GM19455 (cell line): Measurements from ENCODE around the gene ULK4.

Experiments
- ATAC-seq: cut with Tn5 transposase; IDR thresholded peaks from one replicate; pipeline ENCODE4 v1.9.1; 2021; ENCODE audit not compliant: unreplicated experiment

ULK4 gene

DNA sequence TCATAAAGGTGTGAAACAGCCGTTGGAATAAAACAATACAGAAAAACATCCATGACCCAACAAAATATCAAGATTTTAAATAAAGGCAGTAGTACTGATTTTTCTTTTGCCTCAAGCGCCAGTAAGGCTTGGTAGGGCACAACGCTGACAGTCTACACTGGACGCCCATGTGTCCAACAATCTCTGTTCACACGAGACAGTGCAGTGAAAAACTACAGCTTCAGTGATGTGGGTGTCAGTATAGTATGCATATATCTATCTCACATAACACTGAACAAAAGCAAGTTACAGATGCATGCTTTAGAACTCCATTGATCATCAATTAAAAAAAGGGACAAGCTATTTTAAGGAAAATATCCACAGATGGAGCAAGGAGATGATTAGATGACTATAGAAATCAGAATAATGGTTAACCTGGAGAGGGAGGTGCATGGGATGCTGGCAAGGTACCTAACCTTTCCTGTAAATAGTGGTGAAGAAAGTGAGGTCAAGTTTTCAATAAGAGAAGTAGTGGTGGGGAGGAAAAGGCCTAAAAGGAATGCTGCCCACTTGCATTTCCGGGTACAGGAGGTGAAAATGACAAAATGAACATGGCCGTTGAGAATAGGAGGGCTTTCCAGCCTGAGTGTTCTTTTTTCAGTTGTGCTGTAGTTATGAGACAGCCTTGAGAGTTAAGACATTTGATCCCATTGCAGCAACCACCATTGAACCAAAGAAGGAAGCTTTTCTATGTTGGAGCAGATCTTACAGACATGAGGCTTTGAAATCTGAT is 719.9 kb downstream of the ULK4 start:
- no peak for ATAC-seq

DNA sequence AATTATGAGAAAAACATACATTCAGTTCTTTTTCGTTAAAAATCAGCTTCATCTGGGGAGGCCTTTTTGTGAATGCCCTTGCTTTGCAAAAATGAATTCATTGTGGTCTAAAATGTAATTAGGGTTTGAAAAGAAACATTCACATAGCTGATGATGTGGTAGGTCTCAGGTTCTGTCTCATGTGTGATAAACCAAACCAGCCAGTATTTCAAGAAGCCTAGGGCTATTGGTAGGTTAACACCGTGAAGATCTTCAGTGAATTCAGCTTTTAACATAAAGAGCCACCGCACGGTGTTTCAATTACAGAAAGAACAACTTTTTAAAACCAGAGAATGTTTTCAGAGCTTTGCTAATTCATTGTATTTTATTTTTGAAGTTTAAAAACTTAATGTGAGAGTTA is 720.7 kb downstream of the ULK4 start:
- ATAC-seq: no peak

DNA sequence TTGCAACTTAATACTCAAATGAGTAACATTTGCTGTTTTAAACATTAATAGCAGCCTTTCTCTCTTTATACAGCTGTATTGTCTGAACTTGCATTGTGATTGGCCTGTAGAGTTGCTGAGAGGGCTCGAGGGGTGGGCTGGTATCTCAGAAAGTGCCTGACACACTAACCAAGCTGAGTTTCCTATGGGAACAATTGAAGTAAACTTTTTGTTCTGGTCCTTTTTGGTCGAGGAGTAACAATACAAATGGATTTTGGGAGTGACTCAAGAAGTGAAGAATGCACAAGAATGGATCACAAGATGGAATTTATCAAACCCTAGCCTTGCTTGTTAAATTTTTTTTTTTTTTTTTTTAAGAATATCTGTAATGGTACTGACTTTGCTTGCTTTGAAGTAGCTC is 722.3 kb downstream of the ULK4 start:
- ATAC-seq: no peak

DNA sequence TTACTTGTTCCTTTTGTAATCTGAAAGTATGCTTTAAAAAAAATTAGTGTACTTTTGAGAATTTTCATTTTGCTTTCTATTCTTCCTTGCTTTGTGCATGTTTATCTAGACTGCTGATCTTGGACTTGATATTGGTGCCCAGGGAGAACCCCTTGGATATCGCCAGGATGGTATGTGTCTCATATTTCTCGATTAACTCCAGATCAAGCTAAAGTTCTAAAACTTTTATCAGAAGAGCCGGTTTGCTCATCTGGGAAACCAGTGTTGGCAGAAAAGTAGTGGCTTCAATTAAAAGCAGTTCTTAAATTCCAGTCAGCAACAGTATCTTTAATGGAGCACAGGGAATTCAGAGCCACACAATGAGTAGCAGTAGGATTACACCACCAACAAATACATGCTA is 724.0 kb downstream of the ULK4 start:
- no peak for ATAC-seq

DNA sequence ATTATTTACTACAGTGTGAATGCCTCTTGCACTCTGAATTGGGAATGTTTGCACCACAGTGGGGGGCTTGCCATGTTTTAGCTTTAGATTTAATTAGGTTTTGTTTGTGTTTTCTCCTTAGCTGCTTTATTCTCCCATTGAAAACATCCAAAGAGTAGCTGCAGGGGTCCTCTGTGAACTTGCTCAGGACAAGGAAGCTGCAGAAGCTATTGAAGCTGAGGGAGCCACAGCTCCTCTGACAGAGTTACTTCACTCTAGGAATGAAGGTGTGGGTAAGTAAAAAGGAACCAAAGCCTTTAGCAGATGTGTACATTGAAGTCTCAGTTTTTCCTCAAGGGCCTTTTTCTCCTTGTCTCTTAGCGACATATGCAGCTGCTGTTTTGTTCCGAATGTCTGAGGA is 725.7 kb downstream of the ULK4 start:
- ATAC-seq: no peak

DNA sequence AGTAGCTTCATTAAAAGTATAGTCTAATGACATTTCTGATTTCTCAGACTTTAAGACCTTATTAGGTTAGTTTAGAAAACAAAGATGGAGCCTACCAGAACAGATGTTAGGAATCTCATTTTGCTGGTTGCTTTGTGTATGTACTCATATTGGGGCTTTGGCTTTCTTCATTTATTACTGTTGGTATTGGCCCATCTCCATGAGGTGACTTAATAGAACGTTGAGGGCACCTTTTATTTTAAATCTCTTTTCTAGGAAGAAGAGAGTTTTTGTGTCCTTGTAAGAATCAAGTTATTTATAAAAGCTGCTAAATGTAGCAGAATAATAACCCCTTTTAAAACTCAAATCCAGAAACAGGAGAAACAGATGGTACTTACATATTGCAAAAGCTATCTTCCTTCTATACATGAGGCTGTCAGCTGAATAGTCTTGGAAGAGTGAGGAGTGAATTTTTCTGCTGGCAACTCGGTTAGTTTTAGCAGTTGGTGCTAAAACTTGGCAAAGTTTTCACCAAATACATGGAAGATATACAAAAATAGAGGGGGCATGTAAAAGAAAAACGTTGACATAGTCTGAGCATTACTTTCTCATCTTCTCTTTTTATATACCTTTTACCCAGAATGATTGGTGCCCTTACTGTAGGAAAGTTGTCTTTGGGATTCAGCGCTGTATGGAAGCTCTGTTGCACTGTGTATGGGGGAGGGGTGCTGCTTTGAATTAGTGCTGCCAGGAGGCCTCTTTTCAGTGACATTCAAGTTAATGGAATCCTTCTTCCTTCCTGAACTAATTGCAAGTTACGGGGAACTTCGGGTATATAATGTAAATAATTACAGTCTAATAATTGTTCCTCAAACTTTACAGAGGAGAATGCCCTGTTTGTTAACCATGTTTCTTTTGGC is 726.8 kb downstream of the ULK4 start:
- ATAC-seq: no peak

DNA sequence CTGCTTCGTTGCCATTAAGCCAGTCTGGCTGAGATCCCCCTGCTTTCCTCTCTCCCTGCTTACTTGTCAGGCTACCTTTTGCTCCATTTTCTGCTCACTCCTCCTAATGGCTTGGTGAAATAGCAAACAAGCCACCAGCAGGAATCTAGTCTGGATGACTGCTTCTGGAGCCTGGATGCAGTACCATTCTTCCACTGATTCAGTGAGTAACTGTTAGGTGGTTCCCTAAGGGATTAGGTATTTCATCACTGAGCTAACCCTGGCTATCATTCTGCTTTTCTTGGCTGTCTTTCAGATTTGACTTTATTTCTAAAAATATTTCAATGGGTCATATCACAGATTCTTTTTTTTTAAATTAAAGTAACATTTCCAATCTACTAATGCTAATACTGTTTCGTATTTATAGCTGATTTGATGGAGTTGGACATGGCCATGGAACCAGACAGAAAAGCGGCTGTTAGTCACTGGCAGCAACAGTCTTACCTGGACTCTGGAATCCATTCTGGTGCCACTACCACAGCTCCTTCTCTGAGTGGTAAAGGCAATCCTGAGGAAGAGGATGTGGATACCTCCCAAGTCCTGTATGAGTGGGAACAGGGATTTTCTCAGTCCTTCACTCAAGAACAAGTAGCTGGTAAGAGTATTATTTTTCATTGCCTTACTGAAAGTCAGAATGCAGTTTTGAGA is 737.6 kb downstream of the ULK4 start:
- ATAC-seq: no peak

DNA sequence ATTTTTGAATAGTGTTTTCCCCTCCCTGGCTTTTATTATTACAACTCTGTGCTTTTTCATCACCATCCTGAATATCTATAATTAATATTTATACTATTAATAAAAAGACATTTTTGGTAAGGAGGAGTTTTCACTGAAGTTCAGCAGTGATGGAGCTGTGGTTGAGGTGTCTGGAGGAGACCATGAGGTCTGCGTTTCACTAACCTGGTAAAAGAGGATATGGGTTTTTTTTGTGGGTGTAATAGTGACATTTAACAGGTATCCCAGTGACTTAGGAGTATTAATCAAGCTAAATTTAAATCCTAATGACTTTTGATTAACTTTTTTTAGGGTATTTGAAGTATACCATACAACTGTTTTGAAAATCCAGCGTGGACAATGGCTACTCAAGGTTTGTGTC is 738.2 kb downstream of the ULK4 start:
- no peak for ATAC-seq

DNA sequence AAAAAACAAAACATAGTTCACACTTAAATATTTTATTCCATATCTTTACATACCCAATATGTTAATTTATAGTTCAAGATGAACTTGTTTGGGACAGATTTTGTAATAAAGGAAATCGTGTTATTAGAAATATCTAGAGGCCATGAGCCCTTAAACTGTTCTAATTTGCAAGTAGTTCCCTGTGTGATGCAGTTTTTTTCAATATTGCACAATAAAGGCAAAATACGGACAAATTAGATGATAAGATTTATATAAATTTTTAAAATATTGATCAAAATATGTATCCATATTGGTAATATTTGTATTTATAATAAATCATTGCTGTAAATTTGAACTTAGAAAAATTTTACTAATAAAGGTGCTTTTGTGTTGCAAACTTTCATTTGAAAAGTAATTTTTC is 738.8 kb downstream of the ULK4 start:
- no peak for ATAC-seq

DNA sequence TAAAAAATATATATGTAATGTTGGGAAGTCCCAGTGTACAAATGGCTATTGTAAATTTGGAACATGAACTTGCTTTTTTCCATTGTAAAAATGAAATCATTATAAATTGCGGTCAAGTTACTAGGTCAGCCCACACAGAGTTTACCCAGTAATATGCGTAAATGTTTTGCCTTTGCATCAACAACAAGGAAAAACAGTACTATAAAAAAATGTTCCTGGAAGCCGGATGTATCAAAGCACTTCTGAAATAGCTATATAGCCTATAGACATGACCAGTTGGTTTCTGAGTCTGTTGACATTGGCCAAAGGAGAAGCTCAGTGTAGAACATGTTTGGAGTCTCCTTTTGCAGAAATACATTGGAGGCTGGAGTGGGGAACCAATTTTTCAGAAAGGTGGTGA is 739.4 kb downstream of the ULK4 start:
- no peak for ATAC-seq

DNA sequence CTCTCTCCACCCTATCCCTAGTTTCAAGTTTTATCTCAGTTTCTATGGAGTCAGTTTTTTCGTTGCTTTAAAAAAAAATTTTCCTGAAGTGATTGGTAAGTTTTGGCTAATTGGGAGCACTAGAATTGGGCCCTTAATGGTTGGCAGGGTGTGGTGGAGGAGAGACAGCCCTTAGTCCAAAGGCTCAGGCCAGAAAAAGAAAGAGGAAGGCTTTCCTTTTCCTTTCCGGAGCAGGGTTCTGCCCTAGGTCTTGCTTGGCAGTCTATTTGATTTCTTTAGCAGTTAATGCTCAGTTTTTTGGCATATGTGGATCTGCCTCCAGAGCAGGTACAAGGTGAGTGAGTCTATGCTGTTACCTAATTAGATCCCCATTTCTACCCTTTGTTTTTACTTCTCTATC is 739.9 kb downstream of the ULK4 start:
- ATAC-seq: no peak

DNA sequence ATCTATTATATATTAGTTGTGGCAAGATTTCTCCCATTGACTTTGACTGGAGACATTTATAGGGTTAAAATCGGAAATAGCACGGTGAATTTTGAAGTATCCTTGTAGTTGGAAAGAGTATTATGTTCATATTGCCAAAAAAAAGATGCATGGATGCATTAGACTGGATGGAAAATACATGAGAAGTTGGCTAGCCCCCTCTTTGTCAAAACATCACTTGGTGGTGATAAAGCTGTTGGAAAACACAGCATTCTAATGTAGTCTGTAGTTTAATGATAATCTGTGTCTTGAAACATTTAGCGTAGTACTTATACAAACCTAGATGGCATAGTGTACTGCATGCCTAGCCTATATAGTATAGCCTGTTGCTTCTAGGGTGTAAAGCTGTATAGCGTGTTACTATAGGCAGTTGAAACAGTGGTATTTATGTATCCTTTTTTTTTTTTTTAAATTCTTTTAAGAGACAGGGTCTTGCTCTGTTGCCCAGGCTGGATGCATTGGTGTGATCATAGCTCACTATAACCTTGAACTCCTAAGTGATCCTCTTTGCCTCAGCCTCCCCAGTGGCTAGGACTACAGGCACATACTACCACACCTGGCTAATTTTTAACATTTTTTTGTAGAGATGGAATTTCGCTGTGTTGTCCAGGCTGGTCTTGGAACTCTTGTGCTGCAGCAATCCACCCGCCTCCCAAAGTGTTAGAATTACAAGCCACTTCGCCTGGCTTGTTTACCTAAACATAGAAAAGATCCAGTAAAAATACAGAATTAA is 740.8 kb downstream of the ULK4 start:
- no peak for ATAC-seq

DNA sequence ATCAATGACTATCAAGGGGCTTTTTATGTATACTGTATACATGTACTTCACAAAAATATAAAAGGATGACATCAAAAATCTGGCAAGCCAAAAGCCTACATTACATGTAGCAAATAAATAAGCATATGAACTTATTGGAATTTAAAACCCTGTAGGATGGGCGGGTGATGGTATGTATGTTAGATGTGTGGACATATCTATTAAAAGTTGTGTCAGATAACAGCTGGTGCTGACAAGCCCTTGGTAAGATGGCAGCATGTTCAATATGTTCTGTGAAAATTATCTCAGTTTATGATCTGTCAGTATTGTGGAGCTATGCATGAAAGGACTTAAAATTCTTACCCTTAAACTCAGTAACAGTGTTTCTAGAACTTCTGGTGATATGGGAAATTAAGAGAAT is 742.5 kb downstream of the ULK4 start:
- ATAC-seq: no peak

DNA sequence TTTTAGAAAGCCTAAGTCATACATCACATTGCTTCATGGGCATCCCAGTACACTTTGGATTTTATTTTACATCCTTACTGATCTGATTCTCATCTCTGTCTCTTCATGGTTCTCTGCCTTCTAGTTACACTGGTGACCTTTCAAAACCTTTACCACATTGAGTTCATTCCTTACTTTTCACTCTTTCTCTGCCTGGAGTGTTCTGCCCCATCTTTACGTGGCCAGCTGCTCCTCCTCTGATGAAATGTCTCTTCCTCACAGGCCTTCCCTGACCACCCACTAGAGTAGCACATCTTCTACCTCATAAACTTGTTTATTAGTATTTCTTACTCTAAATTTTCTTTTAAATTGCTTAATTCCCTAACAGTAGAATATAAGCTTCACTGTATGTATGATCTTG is 744.9 kb downstream of the ULK4 start:
- ATAC-seq: no peak

DNA sequence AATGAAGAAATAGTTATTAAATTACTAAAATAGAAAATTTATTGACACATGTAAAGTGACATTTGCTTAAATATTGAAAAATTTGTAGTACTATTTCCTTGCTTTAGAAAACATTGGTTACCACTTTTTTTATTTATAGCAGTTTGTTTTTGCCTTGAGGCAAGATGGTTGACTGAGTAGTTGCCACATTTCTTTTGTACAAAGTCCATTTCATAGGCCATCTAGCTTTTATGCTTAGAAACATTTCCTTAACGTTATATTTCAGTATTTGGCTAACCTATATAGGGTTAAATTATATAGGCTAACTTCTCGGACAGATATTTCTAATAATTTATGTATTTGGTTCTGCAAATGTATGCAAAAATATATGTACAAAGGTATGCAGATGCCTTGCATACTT is 745.5 kb downstream of the ULK4 start:
- ATAC-seq: no peak

DNA sequence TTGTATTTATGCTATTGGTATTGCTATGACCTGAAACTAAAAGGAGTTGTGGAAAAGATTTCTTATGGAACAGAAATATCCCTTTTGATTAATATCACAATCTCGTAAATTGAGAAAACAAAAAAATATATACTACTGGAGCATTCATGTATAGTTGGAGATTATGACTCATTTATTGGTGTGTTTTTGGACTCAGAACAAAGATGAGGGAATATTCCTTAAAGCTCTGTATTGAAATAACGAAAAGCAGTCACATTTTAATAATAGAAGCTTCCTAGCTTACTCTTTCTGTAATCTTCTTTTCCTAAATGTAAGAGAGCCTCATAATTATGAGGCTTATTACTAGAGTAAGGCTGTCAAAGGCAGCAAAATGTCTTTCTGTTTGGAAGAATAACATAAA is 748.3 kb downstream of the ULK4 start:
- no peak for ATAC-seq

DNA sequence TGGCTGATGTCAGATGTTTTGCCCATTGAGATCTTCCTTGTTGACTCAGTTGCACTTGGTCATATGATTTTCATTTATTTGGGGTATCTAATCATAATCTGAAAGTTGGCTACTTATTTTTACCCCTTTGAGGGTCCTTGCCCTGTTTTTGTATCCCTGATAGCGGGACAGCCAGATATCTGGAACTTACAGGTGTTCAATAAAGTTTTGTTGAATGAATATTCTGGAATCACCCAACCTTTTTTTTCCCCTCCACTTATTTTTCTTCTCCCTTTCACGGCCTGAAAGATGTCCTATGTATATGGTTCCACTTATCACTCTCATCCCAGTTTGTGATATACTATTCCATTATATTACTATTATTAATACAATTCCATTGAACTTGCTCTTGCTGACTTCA is 749.8 kb downstream of the ULK4 start:
- ATAC-seq: no peak

DNA sequence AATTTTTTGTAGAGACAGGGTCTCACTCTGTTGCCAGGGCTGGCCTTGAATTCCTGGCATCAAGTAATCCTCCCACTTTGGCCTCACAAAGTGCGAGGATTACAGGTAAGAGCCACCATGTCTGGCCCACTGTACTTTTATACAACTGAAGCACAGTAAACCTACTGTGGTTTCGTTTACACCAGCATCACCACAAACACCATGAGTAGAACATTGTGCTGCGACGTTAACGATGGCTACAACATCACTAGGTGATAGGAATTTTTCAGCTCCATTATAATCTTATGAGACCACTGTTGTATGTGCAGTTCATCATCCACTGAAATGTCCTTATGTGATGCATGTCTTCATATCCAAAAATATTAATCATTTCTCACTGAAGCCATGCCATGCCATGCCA is 750.9 kb downstream of the ULK4 start:
- no peak for ATAC-seq

DNA sequence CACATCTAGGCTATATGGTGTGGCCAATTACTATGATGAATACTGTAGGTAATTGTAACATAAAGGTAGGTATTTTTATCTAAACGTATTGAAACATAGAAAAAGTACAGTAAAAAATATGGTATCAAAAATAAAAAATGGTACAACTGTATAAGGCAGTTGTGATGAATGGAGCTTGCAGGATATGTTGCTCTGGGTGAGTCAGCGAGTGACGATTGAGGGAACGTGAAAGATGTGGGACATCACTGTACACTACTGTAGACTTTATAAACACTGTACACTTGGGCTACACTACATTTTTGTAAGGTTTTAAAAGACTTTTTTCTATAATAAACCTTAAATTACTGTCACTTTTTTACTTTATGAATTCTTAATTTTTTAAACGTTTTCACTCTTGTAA is 752.3 kb downstream of the ULK4 start:
- ATAC-seq: no peak

DNA sequence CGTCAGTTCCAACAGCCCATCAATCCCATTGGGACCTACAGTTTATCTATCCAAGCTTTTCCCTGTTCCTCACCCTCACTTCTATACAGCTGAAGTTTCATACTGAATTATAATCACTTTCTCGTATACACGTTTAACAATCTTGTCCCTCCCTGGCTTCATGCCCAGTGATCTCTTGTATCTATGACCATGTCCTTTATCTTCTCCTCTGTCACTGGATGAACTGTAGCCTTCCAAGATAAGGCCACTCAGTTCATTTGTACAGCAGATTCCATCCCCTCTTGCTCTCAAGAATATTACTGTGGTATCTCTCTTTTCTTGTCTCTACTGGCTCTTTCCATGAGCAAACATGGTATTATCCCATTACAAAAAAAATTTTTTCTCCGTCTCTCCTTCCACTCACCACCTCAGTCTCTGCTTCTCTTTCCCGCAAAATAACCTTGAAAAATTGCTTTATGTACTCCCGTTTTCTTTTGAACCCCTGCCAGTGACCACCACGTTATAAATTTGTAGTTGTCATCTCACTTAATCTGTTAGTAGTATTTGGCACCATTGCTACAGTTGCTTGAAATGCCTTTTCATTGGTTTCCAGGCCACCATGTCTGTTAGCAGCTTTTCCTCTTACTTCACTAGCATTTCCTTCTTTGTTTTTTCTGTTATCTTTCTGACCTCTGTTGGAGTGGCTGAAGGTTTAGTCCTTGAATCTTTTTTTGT is 753.2 kb downstream of the ULK4 start:
- no peak for ATAC-seq
